HCT116 (cell line): ENCODE results near the gene ADPRHL1. TPM values are rescaled to one million over a fixed set of nuclear protein-coding genes. Genes with fewer than 3 reads are reported as not detected.

Experiments
- ATAC-seq: fragments of 200-7000 bp; cut with Tn5 transposase; 2 replicates; pipeline ENCODE4 v1.9.1; 2020; ENCODE audit warnings: mild to moderate bottlenecking, moderate library complexity
- BruUV-seq: library from RNA; stranded (reverse); fragments of 400-500 nt; replicated peaks from 2 replicates; lab custom pipeline; 2021; lab: Mats Ljungman, UMichigan
- CTCF ChIA-PET: fragments of 300-600 bp; sonication (Branson Sonifier 250); formaldehyde crosslinking; loops from one replicate; lab custom pipeline; 2021; ENCODE audit warnings: antibody characterized with exemption; lab: Charles Lee
- POLR2A ChIA-PET: fragments of 300-600, 350-600 bp; sonication (Branson Sonifier 250); formaldehyde crosslinking; loops from one replicate; lab custom pipeline; 2021; ENCODE audit warnings: antibody characterized with exemption; lab: Charles Lee
- RAD21 ChIA-PET, 2 experiments: fragments of 300-600 bp; sonication (Branson Sonifier 250); formaldehyde crosslinking; loops; one replicate each; lab custom pipeline; 2023; ENCODE audit warnings: low total read pairs in 2 of 2; ENCODE audit not compliant: uncharacterized antibody in 2 of 2, unreplicated experiment in 2 of 2, low non-redundant PET in 1 of 2; lab: Charles Lee
- DNase-seq: peaks from one replicate; pipeline ENCODE4 v3.0.0-alpha.2; 2010; ENCODE audit warnings: low read depth, low spot score
- H2AFZ ChIP-seq: fragments of 200-600 bp; shearing (Covaris generic), sonication (generic); 2 replicates; pipeline ENCODE4 v1.6.1; 2017; ENCODE audit warnings: low read depth, mixed run types, mixed read lengths, antibody characterized with exemption, low read length; ENCODE audit not compliant: poor library complexity, severe bottlenecking
- H3K27ac ChIP-seq: 2 replicates; pipeline ENCODE4 v1.5.1; 2012; ENCODE audit warnings: low read depth, low read length
- H3K27me3 ChIP-seq: fragments of 200-600 bp; sonication (generic); 2 replicates; pipeline ENCODE4 v1.6.1; 2016; ENCODE audit warnings: mixed run types, low read length, mixed read lengths; ENCODE audit not compliant: insufficient read depth
- H3K36me3 ChIP-seq, 2 experiments: fragments of 200-500 bp in 1 of 2; fragments of 200-600 bp in 1 of 2; sonication (Bioruptor generic) in 1 of 2; sonication (generic) in 1 of 2; 2 replicates each; pipeline versions ENCODE4 v1.5.1 to v1.6.1; 2014 to 2016; ENCODE audit warnings: low read length in 2 of 2, inconsistent platforms in 1 of 2, mixed read lengths in 1 of 2, mixed run types in 1 of 2; ENCODE audit not compliant: insufficient read depth in 2 of 2, control insufficient read depth in 1 of 2
- H3K4me1 ChIP-seq, 2 experiments: fragments of 200-600 bp in 1 of 2; sonication (generic) in 1 of 2; 2 replicates each; pipeline versions ENCODE4 v1.5.1 to v1.6.1; 2012 to 2017; ENCODE audit warnings: low read length in 2 of 2, inconsistent platforms in 1 of 2, mild to moderate bottlenecking in 1 of 2, mixed read lengths in 1 of 2, mixed run types in 1 of 2, moderate library complexity in 1 of 2; ENCODE audit not compliant: insufficient read depth in 2 of 2, control insufficient read depth in 1 of 2
- H3K4me2 ChIP-seq: fragments of 200-600 bp; sonication (generic); 2 replicates; pipeline ENCODE4 v1.6.1; 2017; ENCODE audit warnings: mixed run types, low read length, mixed read lengths
- H3K4me3 ChIP-seq, 2 experiments: fragments of 200-600 bp in 1 of 2; sonication (generic) in 1 of 2; replicated peaks in 1 of 2; 2 replicates each; pipeline ENCODE4 v1.5.1; 2011 to 2016; ENCODE audit warnings: low read length in 2 of 2, control low read depth in 1 of 2, low read depth in 1 of 2, mild to moderate bottlenecking in 1 of 2, mixed read lengths in 1 of 2, mixed run types in 1 of 2
- H3K79me2 ChIP-seq: fragments of 200-600 bp; sonication (generic); 2 replicates; pipeline ENCODE4 v1.6.1; 2017; ENCODE audit warnings: mild to moderate bottlenecking, mixed run types, low read length, moderate library complexity, mixed read lengths; ENCODE audit not compliant: insufficient read depth
- H3K9ac ChIP-seq: fragments of 200-600 bp; sonication (generic); 2 replicates; pipeline ENCODE4 v1.6.1; 2016; ENCODE audit warnings: low read length, mixed read lengths
- H3K9me2 ChIP-seq: fragments of 200-600 bp; sonication (generic), shearing (Covaris generic); 2 replicates; pipeline ENCODE4 v1.6.1; 2017; ENCODE audit warnings: mixed run types, mild to moderate bottlenecking, moderate library complexity; ENCODE audit not compliant: insufficient read depth
- H3K9me3 ChIP-seq, 2 experiments: fragments of 200-500 bp in 1 of 2; fragments of 200-600 bp in 1 of 2; sonication (Bioruptor generic) in 1 of 2; sonication (generic) in 1 of 2; 2 replicates each; pipeline ENCODE4 v1.6.1; 2014 to 2017; ENCODE audit warnings: low read length in 2 of 2, mixed read lengths in 2 of 2, inconsistent platforms in 1 of 2, low read depth in 1 of 2, mild to moderate bottlenecking in 1 of 2, mixed run types in 1 of 2, moderate library complexity in 1 of 2; ENCODE audit not compliant: control insufficient read depth in 1 of 2, insufficient read depth in 1 of 2
- H4K20me1 ChIP-seq: fragments of 200-600 bp; sonication (generic), shearing (Covaris generic); 2 replicates; pipeline ENCODE4 v1.6.1; 2017; ENCODE audit warnings: mixed run types, mild to moderate bottlenecking, moderate library complexity; ENCODE audit not compliant: insufficient read depth
- CBX3 ChIP-seq: IDR thresholded peaks from 2 replicates; pipeline ENCODE4 v1.6.1; 2012; ENCODE audit warnings: low read depth
- CEBPB ChIP-seq: IDR thresholded peaks from 2 replicates; pipeline ENCODE4 v1.6.1; 2012; ENCODE audit warnings: low read depth
- ELF1 ChIP-seq: IDR thresholded peaks from 2 replicates; pipeline ENCODE4 v1.6.1; 2012; ENCODE audit warnings: low read depth, borderline replicate concordance
- EZH2 ChIP-seq: fragments of 200-600 bp; sonication (generic); IDR thresholded peaks from 2 replicates; pipeline ENCODE4 v1.6.1; 2017; ENCODE audit warnings: antibody characterized with exemption, mixed run types
- EZH2phosphoT487 ChIP-seq: fragments of 200-600 bp; IDR thresholded peaks from 2 replicates; pipeline ENCODE4 v1.6.1; 2018; ENCODE audit warnings: antibody characterized with exemption, borderline replicate concordance
- FOSL1 ChIP-seq: IDR thresholded peaks from 2 replicates; pipeline ENCODE4 v1.6.1; 2012; ENCODE audit warnings: low read depth
- JUND ChIP-seq: IDR thresholded peaks from 2 replicates; pipeline ENCODE4 v1.6.1; 2012
- POLR2A ChIP-seq: IDR thresholded peaks from 2 replicates; pipeline ENCODE4 v1.7.0; 2011; ENCODE audit warnings: borderline replicate concordance; ENCODE audit not compliant: insufficient read depth, insufficient read length; ENCODE audit errors: extremely low read depth
- RAD21 ChIP-seq: IDR thresholded peaks from 2 replicates; pipeline ENCODE4 v1.6.1; 2012; ENCODE audit warnings: low read depth, mild to moderate bottlenecking
- SIN3A ChIP-seq: IDR thresholded peaks from 2 replicates; pipeline ENCODE4 v1.6.1; 2012; ENCODE audit warnings: low read depth
- SP1 ChIP-seq: IDR thresholded peaks from 2 replicates; pipeline ENCODE4 v1.6.1; 2012; ENCODE audit warnings: low read depth
- SRF ChIP-seq: IDR thresholded peaks from 2 replicates; pipeline ENCODE4 v1.6.1; 2012; ENCODE audit warnings: low read depth
- YY1 ChIP-seq: IDR thresholded peaks from 2 replicates; pipeline ENCODE4 v1.6.1; 2011; ENCODE audit warnings: low read length, low read depth, moderate library complexity, mild to moderate bottlenecking; ENCODE audit not compliant: insufficient replicate concordance; ENCODE audit errors: extremely low read depth
- ZFX ChIP-seq: fragments of 450-650 bp; IDR thresholded peaks from 2 replicates; pipeline ENCODE4 v1.6.1; 2017
- ZNF274 ChIP-seq: fragments of 200-500 bp; sonication (Bioruptor generic); IDR thresholded peaks from 2 replicates; pipeline ENCODE4 v1.6.1; 2014; ENCODE audit warnings: mild to moderate bottlenecking, low read depth, low read length, inconsistent platforms
- intact Hi-C: fragments of 100-400 bp; cut with micrococcal nuclease; formaldehyde crosslinking; loops from 2 replicates; pipeline ENCODE4 v1.10.0; 2022
- total RNA-seq: library from RNA; stranded (reverse); gene quantifications from one replicate; pipeline ENCODE4 v1.2.1, GENCODE V29; 2021; ENCODE audit not compliant: unreplicated experiment
- TF ChIP-seq, protein P1 (sequence below): IDR thresholded peaks from 2 replicates; pipeline ENCODE4 v1.6.1; 2012
- TF ChIP-seq, protein P2 (sequence below), 3 experiments: fragments of 200-600 bp in 1 of 3; sonication (generic) in 1 of 3; IDR thresholded peaks in 2 of 3; conservative IDR thresholded peaks in 1 of 3; 2 replicates each; pipeline ENCODE4 v1.5.1; 2012 to 2017; ENCODE audit warnings: low read depth in 2 of 3, low read length in 2 of 3, antibody characterized with exemption in 1 of 3, borderline replicate concordance in 1 of 3, control low read depth in 1 of 3, mild to moderate bottlenecking in 1 of 3, mixed read lengths in 1 of 3, mixed run types in 1 of 3, moderate library complexity in 1 of 3; ENCODE audit not compliant: insufficient read depth in 1 of 3
- TF ChIP-seq, protein P3 (sequence below): IDR thresholded peaks from 2 replicates; pipeline ENCODE4 v1.6.1; 2011; ENCODE audit warnings: mild to moderate bottlenecking, low read length, moderate library complexity; ENCODE audit not compliant: insufficient replicate concordance; ENCODE audit errors: extremely low read depth

Gene ADPRHL1
- total RNA-seq, 1 experiment from 2014 or later: 12.6 TPM

DNA sequence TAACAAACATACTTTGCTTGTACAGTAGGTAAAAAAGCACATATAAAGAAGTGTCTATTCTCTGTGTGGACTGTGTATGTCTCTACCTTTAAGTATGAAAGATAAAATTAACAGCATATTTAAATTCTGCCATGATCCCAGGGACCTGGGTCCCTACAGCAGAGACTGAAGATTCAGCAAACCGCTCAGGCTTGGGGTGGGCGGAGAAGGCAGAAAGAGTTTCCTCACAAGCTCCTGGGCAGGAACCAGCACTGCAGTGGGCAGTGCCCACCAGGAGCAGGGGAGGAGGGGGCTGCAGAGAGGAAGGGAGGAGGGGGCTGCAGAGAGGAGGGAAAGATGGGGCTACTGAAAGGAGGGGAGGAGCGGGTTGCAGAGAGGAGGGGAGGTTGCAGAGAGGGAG is 44.7 kb downstream of the ADPRHL1 start:
- CTCF ChIA-PET: interaction anchor here (1.4 kb wide), 1 partner anchor 15 kb away, joined by 5 read pairs; no protein-coding TSS in a partner anchor
- POLR2A ChIA-PET: no interaction called here

More for the DNA sequence above, 44.7 kb downstream of the ADPRHL1 start:
- no peak overlapping the region for H2AFZ ChIP-seq
- TF ChIP-seq CEBPB (no peak), ZNF274 (no peak), YY1 (no peak), SIN3A (no peak), ELF1 (no peak), EZH2 (no peak), SRF (no peak), JUND (no peak), RAD21 (no peak), POLR2A (no peak), ZFX (no peak), SP1 (no peak), EZH2phosphoT487 (no peak), CBX3 (no peak), FOSL1 (no peak)
- TF ChIP-seq, protein P1, sequence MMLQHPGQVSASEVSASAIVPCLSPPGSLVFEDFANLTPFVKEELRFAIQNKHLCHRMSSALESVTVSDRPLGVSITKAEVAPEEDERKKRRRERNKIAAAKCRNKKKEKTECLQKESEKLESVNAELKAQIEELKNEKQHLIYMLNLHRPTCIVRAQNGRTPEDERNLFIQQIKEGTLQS: no peak
- TF ChIP-seq, protein P2, sequence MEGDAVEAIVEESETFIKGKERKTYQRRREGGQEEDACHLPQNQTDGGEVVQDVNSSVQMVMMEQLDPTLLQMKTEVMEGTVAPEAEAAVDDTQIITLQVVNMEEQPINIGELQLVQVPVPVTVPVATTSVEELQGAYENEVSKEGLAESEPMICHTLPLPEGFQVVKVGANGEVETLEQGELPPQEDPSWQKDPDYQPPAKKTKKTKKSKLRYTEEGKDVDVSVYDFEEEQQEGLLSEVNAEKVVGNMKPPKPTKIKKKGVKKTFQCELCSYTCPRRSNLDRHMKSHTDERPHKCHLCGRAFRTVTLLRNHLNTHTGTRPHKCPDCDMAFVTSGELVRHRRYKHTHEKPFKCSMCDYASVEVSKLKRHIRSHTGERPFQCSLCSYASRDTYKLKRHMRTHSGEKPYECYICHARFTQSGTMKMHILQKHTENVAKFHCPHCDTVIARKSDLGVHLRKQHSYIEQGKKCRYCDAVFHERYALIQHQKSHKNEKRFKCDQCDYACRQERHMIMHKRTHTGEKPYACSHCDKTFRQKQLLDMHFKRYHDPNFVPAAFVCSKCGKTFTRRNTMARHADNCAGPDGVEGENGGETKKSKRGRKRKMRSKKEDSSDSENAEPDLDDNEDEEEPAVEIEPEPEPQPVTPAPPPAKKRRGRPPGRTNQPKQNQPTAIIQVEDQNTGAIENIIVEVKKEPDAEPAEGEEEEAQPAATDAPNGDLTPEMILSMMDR (IDR thresholded peaks at IDR 0.05 in 2 of 3, conservative IDR thresholded peaks at IDR 0.05 in 1 of 3; ENCODE audit: borderline replicate concordance in 1 of 3, insufficient read depth in 1 of 3, low read depth in 2 of 3, low read length in 2 of 3): no peak
- TF ChIP-seq, protein P3, sequence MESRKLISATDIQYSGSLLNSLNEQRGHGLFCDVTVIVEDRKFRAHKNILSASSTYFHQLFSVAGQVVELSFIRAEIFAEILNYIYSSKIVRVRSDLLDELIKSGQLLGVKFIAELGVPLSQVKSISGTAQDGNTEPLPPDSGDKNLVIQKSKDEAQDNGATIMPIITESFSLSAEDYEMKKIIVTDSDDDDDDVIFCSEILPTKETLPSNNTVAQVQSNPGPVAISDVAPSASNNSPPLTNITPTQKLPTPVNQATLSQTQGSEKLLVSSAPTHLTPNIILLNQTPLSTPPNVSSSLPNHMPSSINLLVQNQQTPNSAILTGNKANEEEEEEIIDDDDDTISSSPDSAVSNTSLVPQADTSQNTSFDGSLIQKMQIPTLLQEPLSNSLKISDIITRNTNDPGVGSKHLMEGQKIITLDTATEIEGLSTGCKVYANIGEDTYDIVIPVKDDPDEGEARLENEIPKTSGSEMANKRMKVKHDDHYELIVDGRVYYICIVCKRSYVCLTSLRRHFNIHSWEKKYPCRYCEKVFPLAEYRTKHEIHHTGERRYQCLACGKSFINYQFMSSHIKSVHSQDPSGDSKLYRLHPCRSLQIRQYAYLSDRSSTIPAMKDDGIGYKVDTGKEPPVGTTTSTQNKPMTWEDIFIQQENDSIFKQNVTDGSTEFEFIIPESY: no peak
- RAD21 ChIA-PET: no interaction called here
- H3K9ac ChIP-seq: no peak overlapping the region
- H3K4me3 ChIP-seq: no peak overlapping the region
- H3K79me2 ChIP-seq: no peaks in the 10 kb centered on the region
- no peak overlapping the region for H3K4me2 ChIP-seq
- H3K27ac ChIP-seq: no peak overlapping the region
- ATAC-seq (no peak), DNase-seq (no peak)
- H3K27me3 ChIP-seq: peaks cover 3% of the 10 kb centered on the region; the same call in 1 of the 2 replicates
- H3K4me1 ChIP-seq: peaks cover 17 to 23% of the 10 kb centered on the region in 2 experiments
- no TSS peak for BruUV-seq
- H3K9me3 ChIP-seq: no peaks in the 10 kb centered on the region
- intact Hi-C loops: no loop called here
- no peaks in the 10 kb centered on the region for H4K20me1 ChIP-seq
- no peaks in the 10 kb centered on the region for H3K9me2 ChIP-seq
- no peaks in the 10 kb centered on the region for H3K36me3 ChIP-seq
